ENCODE data around the gene ANGPTL2. TPM values are rescaled to one million over a fixed set of nuclear protein-coding genes. Genes with fewer than 3 reads are reported as not detected.

ANGPTL2 gene
- total and polyA plus RNA-seq, 9 of the 15 experiments (the other 6 are each of a cell fraction or from before 2014, with no cell fraction given), result not detected

DNA sequence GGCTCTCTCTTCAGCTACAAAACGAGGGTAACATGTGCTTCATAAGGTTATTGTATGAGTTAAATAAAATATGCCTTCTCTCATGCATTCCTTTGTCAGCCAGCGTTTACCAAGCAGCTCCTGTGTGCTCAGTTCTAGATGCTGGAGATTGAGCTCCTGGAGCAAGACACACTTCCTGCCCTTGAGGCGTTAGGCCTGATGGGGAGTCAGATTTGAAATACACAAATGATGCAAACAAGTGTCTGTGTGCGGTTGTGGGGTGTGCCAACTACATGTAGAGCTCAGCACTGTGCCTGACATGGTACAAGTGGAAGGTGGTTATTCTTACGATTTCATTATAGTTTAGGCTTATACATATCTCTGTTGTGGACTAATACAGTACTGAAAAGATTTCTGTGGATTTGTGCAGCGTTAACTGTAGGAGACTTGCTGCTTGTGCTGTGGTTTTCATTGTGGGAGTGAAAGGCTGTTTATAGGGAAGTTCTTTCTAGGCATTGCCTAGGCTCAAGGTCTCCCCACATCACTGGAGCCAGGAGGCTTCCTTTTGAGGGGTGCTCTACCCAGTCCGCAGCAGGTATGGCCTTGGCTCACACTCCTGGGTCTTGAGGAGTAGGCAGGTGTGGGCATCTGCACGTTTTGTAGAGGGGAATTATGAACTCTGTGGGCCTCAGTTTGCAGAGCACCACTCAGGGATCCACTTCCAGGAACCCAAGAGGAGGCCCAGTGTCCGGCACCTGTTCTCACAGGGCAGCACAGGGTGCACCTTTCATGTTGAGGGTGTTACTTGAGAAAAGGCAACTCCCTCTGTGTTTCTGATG, 39.8 kb upstream of the ANGPTL2 start:
- Histone ChIP-seq H3K9ac (ENCODE audit: insufficient read depth in 1 of 2, low read depth in 2 of 2, low read length in 2 of 2) (no peak overlapping the region), H3K9me1 (ENCODE audit: control insufficient read depth, insufficient read depth, low read length) (no peaks in the 10 kb centered on the region), H3K9me3 (replicated peaks; ENCODE audit: control insufficient read depth, insufficient read depth, low read depth, low read length) (no peaks in the 10 kb centered on the region), H3K27ac (ENCODE audit: extremely low read depth, low read depth, low read length) (no peak overlapping the region), H4K20me1 (replicated peaks; ENCODE audit: control insufficient read depth, insufficient read depth, low read length) (no peaks in the 10 kb centered on the region), H3K27me3 (ENCODE audit: control insufficient read depth in 2 of 2, insufficient read depth in 2 of 2, low read length in 2 of 2) (no peaks in the 10 kb centered on the region), H3K4me3 (no peak overlapping the region), H2AFZ (ENCODE audit: low read depth, low read length) (no peak overlapping the region), H3K79me2 (ENCODE audit: control insufficient read depth, insufficient read depth, low read length) (no peaks in the 10 kb centered on the region), H3K4me2 (ENCODE audit: insufficient read depth, low read length) (no peak overlapping the region), H3K4me1 (replicated peaks in 1 of 2; ENCODE audit: control insufficient read depth in 2 of 2, insufficient read depth in 2 of 2, low read length in 2 of 2) (peaks cover 10 to 11% of the 10 kb centered on the region in 2 experiments; a peak in 4 of 5 replicates), H3K36me3 (ENCODE audit: control insufficient read depth, insufficient read depth, low read length) (no peaks in the 10 kb centered on the region)
- in situ Hi-C loops (cut with MboI), result no loop called here
- ChIA-PET CTCF (ENCODE audit: low intra/inter-chr PET ratio) (no interaction called here), POLR2A (interaction anchor here (0.6 to 2.0 kb wide), 3 partner anchors 12 to 141 kb away, joined by 3 to 7 read pairs (median 4); no protein-coding TSS in a partner anchor)
- intact Hi-C loops (cut with micrococcal nuclease), result no loop called here
- 10% methylated on average over 9 of the region's 9 CpGs for WGBS (ENCODE audit: insufficient coverage, low coverage, missing lambda C conversion rate)
- TF ChIP-seq MNT (conservative IDR thresholded peaks at IDR 0.05) (no peak), SRSF3 (IDR thresholded peaks at IDR 0.05; ENCODE audit: insufficient read depth, low read length) (no peak), SP2 (IDR thresholded peaks at IDR 0.05; ENCODE audit: extremely low read depth, low read depth, low read length, poor library complexity, severe bottlenecking) (no peak), ELK1 (CRISPR knock-in tag; IDR thresholded peaks at IDR 0.05) (no peak), ZNF583 (CRISPR knock-in tag; IDR thresholded peaks at IDR 0.05) (no peak), ZKSCAN3 (CRISPR knock-in tag; IDR thresholded peaks at IDR 0.05) (no peak), ZNF436 (CRISPR knock-in tag; IDR thresholded peaks at IDR 0.05) (no peak), SIN3B (IDR thresholded peaks at IDR 0.05; ENCODE audit: low read depth) (no peak), SLC30A9 (CRISPR knock-in tag; IDR thresholded peaks at IDR 0.05) (no peak), HDAC3 (IDR thresholded peaks at IDR 0.05; ENCODE audit: borderline replicate concordance, partially characterized antibody) (no peak), FUS (optimal IDR thresholded peaks at IDR 0.05; ENCODE audit: low read depth, low read length) (no peak), HCFC1 (IDR thresholded peaks at IDR 0.05; ENCODE audit: low read depth, low read length) (no peak), YY1 (IDR thresholded peaks at IDR 0.05; ENCODE audit: borderline replicate concordance in 1 of 3, control insufficient read depth in 1 of 3, extremely low read depth in 1 of 3, insufficient read depth in 3 of 3, insufficient read length in 1 of 3, insufficient replicate concordance in 2 of 3, low read depth in 1 of 3, low read length in 2 of 3) (no peak), ZNF3 (CRISPR knock-in tag; IDR thresholded peaks at IDR 0.05) (no peak), ATF7 (IDR thresholded peaks at IDR 0.05) (no peak)
- no peak for ATAC-seq
- FAIRE-seq, result no peak
- BruUV-seq (replicated peaks), result no TSS peak
- DNase-seq (ENCODE audit: extremely low read depth in 1 of 4, low spot score in 3 of 4), result no peak

Measured in K562 (cell line).